Lower leg skin (tissue), 4 donors: ENCODE results near the gene RARA. TPM values are rescaled to one million over a fixed set of nuclear protein-coding genes. Genes with fewer than 3 reads are reported as not detected.
A peak's percentile ranks its signal among the peaks of the same experiment; 100 is the strongest.

Experiments
- DNase-seq, 2 donors: peaks; one replicate each; pipeline ENCODE4 v3.0.0-alpha.2; 2019; ENCODE audit warnings: low spot score in 2 of 2
- H3K4me3 ChIP-seq: fragments of 200-600 bp; sonication (generic); 2 replicates; pipeline ENCODE4 v1.5.1; 2017; ENCODE audit warnings: mild to moderate bottlenecking, low read depth; ENCODE audit not compliant: poor library complexity, severe bottlenecking
- CTCF ChIP-seq, 3 donors: fragments of 450-650 bp; IDR thresholded peaks; one replicate each; pipeline ENCODE4 v1.5.1; 2016; ENCODE audit warnings: antibody characterized with exemption in 3 of 3, mild to moderate bottlenecking in 3 of 3, moderate library complexity in 2 of 3
- POLR2A ChIP-seq, 2 donors: fragments of 450-650 bp; IDR thresholded peaks; one replicate each; pipeline ENCODE4 v1.6.1; 2016 to 2017; ENCODE audit warnings: antibody characterized with exemption in 2 of 2, mild to moderate bottlenecking in 1 of 2, moderate library complexity in 1 of 2
- WGBS, 2 donors: methylation state at CpG; one replicate each; pipeline ENCODE4 v1.1.5; 2018; 5-methylcytosine and 5-hydroxymethylcytosine counted together
- intact Hi-C: fragments of 100-400 bp; cut with DNase I; formaldehyde crosslinking; loops from one replicate; pipeline ENCODE4 v1.15.0; 2023; ENCODE audit warnings: low total_unique reads
- total RNA-seq, 4 donors: library from RNA; depleted of rRNA; stranded (reverse); fragments of >200 nt; gene quantifications; one replicate each; pipeline ENCODE4 v1.1.0, GENCODE V29; 2016

Gene RARA
- total RNA-seq, 4 donors from 2014 or later = 18.1 to 38.0 (median 25.2) TPM

- no peak for DNase-seq
- WGBS, 2 donors = 87 to 90% methylated on average over 8 of the region's 8 CpGs
- intact Hi-C loops = loop anchor here (5.0 to 10.0 kb wide), 2 partner anchors 55 to 172 kb away; partner anchors contain the start of gene TOP2A
- no peak overlapping the region for H3K4me3 ChIP-seq
- TF ChIP-seq POLR2A (IDR thresholded peaks at IDR 0.05) = no peak
These were observed 51.1 kb downstream of the RARA start for GRCh38 chr17:40360091-40360490.

DNA sequence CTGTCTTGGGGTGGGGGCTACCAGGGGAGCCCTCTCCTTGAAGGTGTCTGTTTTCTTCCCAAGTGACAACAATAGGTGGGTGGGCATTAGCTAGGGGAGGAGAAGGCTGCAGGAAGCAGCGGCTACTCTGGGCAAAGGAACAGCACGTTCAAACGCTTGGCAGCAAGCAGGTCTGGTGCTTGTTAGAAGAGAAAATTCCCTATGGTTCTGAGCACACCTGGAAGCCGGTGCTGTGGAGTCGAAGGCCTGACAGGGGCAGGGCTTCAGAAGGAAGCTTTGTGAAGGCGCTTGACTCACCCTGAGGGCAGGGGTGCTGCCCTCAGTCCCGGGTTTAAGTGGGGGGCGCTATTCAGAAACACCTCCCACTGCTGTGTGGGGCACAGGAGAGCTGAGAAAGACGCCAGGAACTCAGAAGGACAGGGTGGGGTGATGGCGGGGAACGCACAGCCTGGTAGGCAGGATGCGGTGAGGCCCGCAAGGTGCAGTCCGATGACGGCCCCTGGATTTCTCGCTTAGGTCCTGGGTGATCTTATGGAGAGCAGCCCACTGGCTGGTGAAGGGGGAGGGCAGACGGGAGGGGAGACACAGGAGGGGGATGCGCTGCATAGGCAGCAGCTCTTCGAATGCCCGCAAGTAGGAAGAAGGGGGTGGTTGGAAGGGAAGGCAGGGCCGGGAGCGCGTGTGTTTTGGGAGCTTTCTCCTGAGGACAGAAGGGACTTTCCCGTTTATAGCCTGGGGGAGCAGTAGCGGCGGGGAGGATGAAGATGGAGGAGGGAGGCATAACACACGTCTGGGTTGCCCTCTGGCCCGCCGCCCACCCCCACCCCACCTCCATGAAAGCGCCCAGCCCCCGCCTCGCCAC is 52.3 kb downstream of the RARA start:
- no peak for TF ChIP-seq CTCF (IDR thresholded peaks at IDR 0.05)
- TF ChIP-seq POLR2A (IDR thresholded peaks at IDR 0.05) = no peak
- WGBS, 2 donors = 60 to 63% methylated on average over 30 to 32 of the region's 32 CpGs
- intact Hi-C loops = loop anchor here (5.0 to 10.0 kb wide), 2 partner anchors 54 to 171 kb away; partner anchors contain the start of gene TOP2A
- no peak overlapping the region for H3K4me3 ChIP-seq
- no peak for DNase-seq

- intact Hi-C loops = loop anchor here (5.0 to 10.0 kb wide), 2 partner anchors 53 to 170 kb away; partner anchors contain the start of gene TOP2A
- TF ChIP-seq CTCF (IDR thresholded peaks at IDR 0.05) (no peak), POLR2A (IDR thresholded peaks at IDR 0.05) (no peak)
- 72 to 75% methylated on average over 17 to 21 of the region's 24 CpGs for WGBS, 2 donors
- no peak for DNase-seq
- H3K4me3 ChIP-seq = no peak overlapping the region
These were observed 53.1 kb downstream of the RARA start for GRCh38 chr17:40361925-40362695.

DNA sequence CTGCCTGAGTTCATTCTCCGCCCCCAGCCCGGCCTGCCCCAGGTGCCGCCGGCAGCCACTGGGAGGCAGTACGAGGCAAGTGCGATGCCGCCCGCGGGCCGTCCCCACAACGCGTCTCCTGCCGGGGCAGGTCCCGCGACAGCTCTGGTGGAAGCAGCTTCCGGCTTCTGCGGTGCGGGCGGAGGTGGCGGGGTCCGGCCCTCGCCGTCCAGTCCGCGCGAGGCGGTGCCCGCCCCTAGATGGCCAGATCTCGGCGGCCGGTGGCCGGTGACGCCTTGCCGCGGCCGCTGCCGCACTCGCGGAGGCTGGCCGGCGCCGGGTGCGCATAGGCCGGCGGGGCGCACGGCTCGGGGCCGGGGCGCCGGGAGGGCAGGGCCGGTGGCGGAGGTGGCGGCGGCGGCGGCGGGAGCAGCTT is 53.7 kb downstream of the RARA start:
- H3K4me3 ChIP-seq = peak overlapping the region; percentile 28
- WGBS, 2 donors = 1% methylated on average over 13 to 15 of the region's 58 CpGs
- no peak for TF ChIP-seq CTCF (IDR thresholded peaks at IDR 0.05)
- TF ChIP-seq POLR2A (IDR thresholded peaks at IDR 0.05) = no peak
- intact Hi-C loops = loop anchor here (5.0 to 10.0 kb wide), 2 partner anchors 52 to 170 kb away; partner anchors contain the start of gene TOP2A
- peak in 1 of 2 donors; percentile 94 for DNase-seq

DNA sequence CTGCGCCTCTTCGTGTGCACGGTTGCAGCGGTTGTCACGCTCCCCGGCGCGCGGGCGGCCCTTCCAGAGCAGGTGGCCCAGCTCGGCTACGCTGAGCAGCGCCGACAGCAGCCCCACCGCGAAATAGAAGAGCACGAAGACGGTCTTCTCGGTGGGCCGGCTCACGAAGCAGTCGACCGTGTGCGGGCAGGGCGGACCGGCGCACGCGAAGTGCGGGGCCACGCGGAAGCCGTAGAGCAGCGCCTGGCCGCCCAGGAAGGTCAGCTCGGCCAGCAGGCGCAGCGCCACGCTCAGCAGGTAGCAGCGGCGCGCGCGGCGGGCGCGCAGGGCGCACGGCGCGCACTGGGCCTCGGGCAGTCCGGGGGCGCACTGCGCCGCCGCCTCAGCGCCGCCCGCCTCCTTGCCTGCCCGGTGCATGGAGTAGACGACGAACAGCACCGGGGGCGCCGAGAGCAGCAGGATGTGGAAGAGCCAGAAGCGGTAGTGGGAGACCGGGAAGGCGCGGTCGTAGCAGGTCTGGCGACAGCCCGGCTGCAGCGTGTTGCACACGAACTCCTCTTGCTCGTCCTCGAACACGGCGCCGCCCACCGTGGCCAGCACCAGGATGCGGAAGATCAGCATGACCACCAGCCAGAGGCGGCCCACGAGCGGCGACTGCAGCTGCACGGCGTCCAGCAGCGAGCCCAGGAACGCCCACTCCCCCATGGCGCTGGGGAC is 54.3 kb downstream of the RARA start:
- intact Hi-C loops = loop anchor here (5.0 to 10.0 kb wide), 2 partner anchors 52 to 169 kb away; partner anchors contain the start of gene TOP2A
- peak overlapping the region; percentile 28 for H3K4me3 ChIP-seq
- no peak for DNase-seq
- no peak for TF ChIP-seq CTCF (IDR thresholded peaks at IDR 0.05)
- no peak for TF ChIP-seq POLR2A (IDR thresholded peaks at IDR 0.05)
- WGBS, 2 donors = 0 to 19% methylated on average over 19 to 52 of the region's 91 CpGs
